Mononuclear cell (primary cell): ENCODE data around the gene CHMP1B. TPM values are rescaled to one million over a fixed set of nuclear protein-coding genes. Genes with fewer than 3 reads are reported as not detected.
"Not testable (repeated sequence)": the region's sequence is repeated elsewhere in the genome, so short reads cannot be mapped to it uniquely, and the experiment has no call there.

Experiments
- H3K27me3 ChIP-seq: 2 replicates; pipeline ENCODE4 v1.6.0; 2011; ENCODE audit warnings: low read length, control low read depth; ENCODE audit not compliant: insufficient read depth
- H3K4me1 ChIP-seq: 2 replicates; pipeline ENCODE4 v1.5.1; 2011; ENCODE audit warnings: mild to moderate bottlenecking, low read length, control low read depth; ENCODE audit not compliant: insufficient read depth
- H3K4me3 ChIP-seq: 2 replicates; pipeline ENCODE4 v1.5.1; 2011; ENCODE audit warnings: mild to moderate bottlenecking, low read length, moderate library complexity
- H3K9me3 ChIP-seq: 2 replicates; pipeline ENCODE4 v1.5.1; 2011; ENCODE audit warnings: low read depth, mild to moderate bottlenecking, control low read depth, low read length
- total RNA-seq: library from RNA; depleted of rRNA; stranded (reverse); fragments of >200 nt; gene quantifications from one replicate; pipeline ENCODE4 v1.2.3, GENCODE V29; 2012

Gene CHMP1B
- total RNA-seq, 1 donor: 211 TPM

DNA sequence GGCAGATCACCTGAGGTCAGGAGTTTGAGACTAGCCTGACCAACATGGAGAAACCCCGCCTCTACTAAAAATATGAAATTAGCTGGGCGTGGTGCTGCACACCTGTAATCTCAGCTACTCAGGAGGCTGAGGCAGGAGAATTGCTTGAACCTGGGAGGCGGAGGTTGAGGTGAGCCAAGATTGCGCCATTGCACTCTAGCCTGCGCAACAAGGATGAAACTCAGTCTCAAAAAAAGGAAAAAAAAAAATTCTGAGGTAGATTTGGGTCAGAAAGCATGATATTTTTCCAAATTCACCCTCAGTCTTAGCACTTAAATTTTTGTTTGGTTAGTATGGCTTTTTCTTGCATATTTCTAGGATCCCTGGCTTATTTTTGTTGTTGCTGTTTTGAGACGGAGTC lies 3.3 kb downstream of the CHMP1B start:
- H3K27me3 ChIP-seq, H3K9me3 ChIP-seq, H3K4me3 ChIP-seq: not testable (repeated sequence)
- peaks cover 45% of the 10 kb centered on the region for H3K4me1 ChIP-seq

DNA sequence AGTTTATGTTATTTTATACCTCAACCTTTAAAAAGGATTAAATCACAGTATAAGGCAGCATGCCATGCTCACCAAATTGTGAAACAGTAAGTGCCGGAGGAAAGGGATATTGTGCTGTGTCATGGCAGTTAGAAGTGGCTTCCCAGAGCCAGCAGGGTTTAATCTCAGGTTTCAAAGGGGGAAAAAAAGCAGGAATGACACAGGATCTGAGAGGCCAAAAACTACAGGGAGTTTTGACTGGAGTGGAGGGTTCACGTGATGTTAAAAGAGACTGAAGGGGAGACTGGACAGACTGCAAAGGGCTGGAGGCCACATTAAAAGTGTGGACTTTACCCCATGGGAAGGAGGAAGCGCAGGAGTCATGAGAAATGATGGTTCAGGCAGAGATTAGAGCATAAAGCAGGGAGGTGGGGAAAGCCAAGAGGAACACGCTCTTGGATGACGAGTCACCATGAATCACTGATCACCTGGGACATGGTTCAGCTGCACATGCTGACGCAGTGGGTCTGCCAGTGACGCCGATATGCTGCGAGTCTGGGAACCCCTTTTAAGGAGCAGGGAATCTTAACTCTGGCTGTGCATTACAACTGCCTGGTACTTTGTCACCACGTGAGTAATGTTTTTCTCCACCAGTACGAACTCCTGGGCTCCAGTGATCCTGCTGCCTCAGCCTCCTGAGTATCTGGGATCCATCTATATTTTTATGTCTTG lies 6.1 kb downstream of the CHMP1B start:
- Histone ChIP-seq H3K4me1 (peaks cover 35% of the 10 kb centered on the region), H3K4me3 (no peak overlapping the region), H3K9me3 (no peaks in the 10 kb centered on the region), H3K27me3 (no peaks in the 10 kb centered on the region)

DNA sequence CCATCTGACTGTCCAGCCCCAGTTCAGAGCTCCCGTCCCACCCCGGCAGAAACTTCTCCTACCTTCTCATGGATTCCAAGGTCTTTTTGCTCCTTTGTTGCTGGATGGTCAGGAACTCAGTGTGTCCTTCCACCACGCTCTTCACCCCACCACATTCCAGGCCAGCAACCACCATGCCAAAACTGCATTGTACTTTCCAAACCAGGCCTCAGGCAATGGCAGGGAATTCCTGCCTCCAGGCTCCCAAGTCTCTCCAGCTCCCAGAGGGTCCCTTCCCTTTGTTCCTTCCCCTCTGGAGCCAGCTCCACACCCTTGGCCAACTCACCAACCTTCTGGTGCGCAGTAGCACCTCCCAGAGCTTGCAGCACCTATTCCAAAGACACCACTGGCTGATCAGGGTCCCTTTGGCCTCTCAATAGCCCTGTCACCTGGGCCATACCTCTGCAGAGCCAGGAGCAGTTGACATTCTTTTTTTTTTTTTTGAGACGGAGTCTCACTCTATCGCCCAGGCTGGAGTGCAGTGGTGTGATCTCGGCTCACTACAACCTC lies 8.1 kb downstream of the CHMP1B start:
- Histone ChIP-seq H3K4me3 (no peak overlapping the region), H3K27me3 (no peaks in the 10 kb centered on the region), H3K4me1 (peaks cover 24% of the 10 kb centered on the region), H3K9me3 (no peaks in the 10 kb centered on the region)

DNA sequence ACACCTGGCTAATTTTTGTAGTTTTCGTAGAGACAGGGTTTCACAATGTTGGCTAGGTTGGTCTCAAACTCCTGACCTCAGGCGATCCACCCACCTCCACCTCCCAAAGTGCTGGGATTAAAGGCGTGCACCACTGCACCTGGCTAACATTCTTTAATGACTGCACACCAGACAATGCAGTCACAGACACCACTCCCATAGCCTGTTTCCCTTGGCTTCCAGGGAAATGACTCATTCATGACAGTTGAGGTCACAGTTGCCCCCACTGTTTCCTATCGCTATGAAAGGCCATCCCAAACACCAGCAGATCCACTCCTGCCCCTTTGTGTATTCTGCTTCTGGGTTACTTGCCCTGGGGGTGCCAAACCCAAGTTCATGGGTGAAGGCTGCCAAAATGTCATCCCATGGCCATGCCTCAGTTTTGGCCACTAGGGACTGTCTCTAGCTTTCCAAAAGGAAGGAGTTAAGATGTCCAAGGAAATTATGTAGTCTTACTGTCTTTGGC lies 8.7 kb downstream of the CHMP1B start:
- Histone ChIP-seq H3K4me1 (peaks cover 24% of the 10 kb centered on the region), H3K9me3 (no peaks in the 10 kb centered on the region), H3K27me3 (no peaks in the 10 kb centered on the region), H3K4me3 (no peak overlapping the region)

DNA sequence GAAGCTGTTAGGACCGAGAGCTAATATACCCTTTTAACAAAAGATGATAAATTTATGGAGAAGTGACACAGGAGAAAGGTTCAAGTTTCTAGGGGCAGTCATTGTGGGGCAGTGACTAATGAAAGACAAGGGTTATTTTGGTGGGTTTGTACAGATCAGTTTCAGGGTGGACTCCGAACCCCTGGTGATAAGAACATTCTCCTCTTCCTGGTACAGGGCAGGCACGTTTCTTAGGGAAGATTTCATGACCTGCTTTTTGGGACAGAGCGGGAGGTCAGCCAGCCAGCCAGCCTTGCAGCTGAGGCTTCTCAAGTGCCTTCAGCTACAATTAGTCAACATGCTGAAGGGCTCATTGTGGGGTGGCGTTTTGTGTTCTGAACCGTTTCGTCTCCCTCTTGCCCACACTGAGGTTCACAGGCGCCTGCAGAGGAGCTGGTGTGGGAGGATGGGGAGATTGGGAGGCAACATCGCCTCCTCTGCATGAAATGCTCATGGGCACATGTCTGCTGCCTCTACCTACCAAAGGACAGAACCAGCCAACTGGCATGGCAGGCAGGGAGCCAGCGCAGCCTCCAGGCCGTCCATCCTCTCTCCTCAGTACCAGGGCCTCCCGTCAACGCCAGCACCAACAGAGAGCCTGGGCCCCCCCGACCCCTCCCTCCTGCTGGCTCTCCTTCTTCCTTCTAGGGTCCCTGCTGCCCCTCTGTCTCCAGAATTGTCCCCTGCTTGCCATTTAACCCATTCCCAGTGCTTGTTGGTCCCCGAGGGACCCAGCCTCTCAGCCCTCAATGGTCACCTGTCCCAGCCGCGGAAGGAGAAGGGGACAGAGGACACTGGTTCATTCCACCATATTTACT lies 9.6 kb downstream of the CHMP1B start:
- Histone ChIP-seq H3K4me1 (peaks cover 19% of the 10 kb centered on the region), H3K9me3 (no peaks in the 10 kb centered on the region)

DNA sequence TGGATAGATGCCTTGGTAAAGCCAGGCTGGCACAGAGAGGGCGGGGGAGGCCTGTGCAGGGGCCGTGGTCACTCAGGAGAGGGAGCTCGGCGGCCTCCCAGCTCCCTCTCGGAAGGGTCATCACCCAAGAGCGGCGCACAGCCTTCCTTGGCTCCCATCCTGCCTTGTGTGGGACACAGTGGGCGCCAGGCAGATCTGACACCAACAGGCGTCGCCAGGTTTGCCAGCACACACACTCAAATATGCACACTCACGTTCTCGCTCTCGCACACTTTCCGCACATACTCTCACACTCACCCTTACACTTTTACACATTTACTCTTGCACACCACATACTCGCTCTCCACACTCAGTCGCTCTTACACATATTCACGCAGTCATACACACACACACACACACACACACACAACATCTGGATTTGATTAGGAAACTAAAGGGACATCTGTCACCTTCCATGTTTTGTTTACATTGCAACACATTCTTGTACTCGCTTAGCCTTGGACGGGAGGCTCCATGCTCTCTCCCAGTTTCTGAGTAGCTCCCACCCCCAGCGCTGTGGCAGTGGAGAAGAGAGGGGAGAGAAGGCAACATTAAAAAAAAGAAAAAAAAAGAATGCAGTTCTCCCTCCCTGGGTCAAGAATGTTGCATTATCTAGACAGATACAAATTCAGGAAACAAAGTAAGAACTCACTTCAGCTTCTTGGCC lies 10.5 kb downstream of the CHMP1B start:
- no peak overlapping the region for H3K4me3 ChIP-seq
- H3K9me3 ChIP-seq: no peaks in the 10 kb centered on the region
- peaks cover 10% of the 10 kb centered on the region for H3K4me1 ChIP-seq
- no peaks in the 10 kb centered on the region for H3K27me3 ChIP-seq

More for the DNA sequence above, 9.6 kb downstream of the CHMP1B start:
- Histone ChIP-seq H3K27me3 (no peaks in the 10 kb centered on the region), H3K4me3 (no peak overlapping the region)

DNA sequence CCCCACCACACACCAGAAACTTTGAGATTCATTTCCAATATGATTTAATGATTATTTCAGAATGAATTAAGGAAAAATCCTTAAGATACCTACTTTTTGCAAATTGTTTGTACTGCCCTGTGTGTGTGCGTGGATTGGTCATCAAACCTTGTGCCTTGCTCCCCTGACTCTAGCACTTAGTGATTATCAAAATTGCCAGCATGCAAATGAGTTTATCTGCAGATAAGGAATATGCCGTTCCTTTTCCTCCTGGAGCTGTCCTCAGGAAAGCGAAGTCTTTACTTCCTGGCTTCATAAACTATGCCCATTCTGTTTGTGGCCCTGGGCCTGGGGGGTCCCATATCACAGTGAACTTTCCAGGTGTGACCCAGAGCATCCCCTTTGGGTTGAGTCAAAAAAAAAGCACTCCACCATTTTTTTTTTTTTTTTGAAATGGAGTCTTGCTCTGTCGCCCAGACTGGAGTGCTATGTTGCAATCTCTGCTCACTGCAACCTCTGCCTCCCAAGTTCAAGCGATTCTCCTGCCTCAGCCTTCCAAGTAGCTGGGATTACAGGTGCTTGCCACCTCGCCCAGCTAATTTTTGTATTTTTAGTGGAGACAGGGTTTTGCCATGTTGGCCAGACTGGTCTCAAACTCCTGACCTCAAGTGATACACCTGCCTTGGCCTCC lies 11.4 kb downstream of the CHMP1B start:
- Histone ChIP-seq H3K4me3 (no peak overlapping the region), H3K9me3 (no peaks in the 10 kb centered on the region), H3K27me3 (no peaks in the 10 kb centered on the region), H3K4me1 (peaks cover 2% of the 10 kb centered on the region)

DNA sequence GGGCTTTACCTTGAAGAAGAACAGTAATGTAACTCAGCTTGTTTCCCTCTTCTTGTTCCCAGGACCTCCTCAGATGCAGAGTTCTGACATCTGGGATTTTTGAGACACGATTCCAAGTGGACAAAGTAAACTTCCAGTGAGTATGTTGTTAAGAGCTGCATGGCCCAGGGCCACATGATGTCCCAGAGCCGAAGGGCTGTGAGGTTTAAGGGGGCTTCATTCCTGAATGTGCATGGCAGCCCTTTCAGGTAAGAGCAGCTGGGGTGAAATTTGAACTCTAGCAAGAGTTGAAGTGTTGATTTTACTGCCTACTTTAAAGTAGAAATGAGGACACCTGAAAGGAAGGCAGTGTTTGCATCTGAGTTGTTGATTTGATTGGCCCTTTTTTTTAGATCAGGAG lies 13.3 kb downstream of the CHMP1B start:
- H3K4me3 ChIP-seq: no peak overlapping the region
- no peaks in the 10 kb centered on the region for H3K9me3 ChIP-seq
- no peaks in the 10 kb centered on the region for H3K27me3 ChIP-seq
- H3K4me1 ChIP-seq: no peaks in the 10 kb centered on the region

DNA sequence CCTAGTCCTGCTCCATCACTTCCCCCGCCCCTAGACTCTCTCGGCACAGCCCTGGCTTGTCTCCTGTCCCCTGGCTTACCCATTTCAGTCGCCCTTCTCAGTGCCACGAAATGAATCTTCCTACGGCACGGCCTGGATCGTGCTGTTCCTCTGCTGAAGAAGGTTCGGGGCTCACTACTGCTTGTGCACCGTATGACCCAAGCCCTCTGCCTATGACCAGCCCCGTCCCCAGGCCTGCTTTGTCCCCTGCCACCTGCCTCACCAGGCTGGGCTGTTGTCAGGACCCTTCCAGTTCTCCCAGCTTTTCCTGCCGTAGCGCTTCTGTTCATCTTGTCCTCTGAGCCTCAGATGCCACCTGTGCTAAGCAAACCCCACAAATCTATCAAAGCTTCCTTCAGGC lies 13.9 kb downstream of the CHMP1B start:
- no peaks in the 10 kb centered on the region for H3K9me3 ChIP-seq
- H3K4me1 ChIP-seq: no peaks in the 10 kb centered on the region
- H3K4me3 ChIP-seq: no peak overlapping the region
- no peaks in the 10 kb centered on the region for H3K27me3 ChIP-seq

DNA sequence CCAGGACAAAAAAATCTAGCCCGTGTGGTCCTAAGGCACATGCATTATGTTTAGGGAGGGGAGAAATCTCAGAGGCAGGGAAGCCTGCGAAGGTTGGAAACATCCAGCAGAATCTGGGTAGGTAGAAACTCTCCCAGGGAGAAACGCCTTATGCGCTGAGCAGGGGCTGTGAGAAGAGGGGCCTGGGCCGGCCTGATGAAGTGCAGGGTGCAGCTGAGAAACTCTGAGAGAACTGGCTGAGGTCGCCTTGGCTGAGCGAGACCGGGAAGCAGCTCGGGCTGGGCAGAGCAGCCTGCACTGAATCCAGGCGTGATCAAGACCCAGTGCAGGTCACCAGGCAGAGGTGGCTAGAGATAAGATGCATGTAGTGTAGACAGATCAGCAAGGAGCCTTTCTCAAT lies 15.1 kb downstream of the CHMP1B start:
- Histone ChIP-seq H3K9me3 (no peaks in the 10 kb centered on the region), H3K27me3 (no peaks in the 10 kb centered on the region), H3K4me1 (no peaks in the 10 kb centered on the region), H3K4me3 (no peak overlapping the region)

DNA sequence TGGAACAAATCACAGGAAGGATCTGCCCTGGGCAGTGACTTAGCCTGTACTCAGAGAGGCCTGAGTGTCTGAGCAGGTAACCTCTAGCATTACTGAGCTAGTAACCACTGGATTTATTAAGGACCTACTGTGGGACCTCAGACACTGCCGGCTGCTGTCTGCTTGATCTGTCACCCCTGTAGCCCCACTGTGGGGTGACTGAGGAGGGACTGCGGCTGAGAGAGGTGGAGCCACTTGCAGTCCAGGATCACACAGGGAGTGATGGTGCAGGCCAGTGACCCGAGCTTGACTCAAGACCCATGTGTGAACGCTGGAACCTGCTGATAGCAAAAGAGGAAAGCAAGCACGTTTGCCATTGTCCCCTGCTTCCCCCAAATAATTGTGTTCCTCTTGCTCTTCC lies 15.6 kb downstream of the CHMP1B start:
- H3K27me3 ChIP-seq: no peaks in the 10 kb centered on the region
- no peaks in the 10 kb centered on the region for H3K9me3 ChIP-seq
- no peak overlapping the region for H3K4me3 ChIP-seq
- no peaks in the 10 kb centered on the region for H3K4me1 ChIP-seq

DNA sequence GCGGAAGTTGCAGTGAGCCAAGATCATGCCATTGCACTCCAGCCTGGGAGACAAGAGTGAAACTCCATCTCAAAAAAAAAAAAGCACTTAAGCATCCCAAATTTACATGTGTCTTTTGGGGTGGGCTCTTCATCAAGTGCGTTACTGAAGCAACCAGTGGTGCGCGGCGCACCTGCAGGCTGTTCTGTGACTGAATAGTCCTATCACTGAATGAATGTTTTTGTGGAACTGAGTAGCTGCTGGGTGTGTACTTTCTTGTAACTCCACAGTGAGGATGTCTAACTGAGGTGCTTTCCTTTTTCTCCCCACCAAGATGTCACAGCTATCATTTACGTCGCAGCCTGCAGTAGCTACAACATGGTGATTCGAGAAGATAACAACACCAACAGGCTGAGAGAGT lies 17.0 kb downstream of the CHMP1B start:
- H3K27me3 ChIP-seq: no peaks in the 10 kb centered on the region

DNA sequence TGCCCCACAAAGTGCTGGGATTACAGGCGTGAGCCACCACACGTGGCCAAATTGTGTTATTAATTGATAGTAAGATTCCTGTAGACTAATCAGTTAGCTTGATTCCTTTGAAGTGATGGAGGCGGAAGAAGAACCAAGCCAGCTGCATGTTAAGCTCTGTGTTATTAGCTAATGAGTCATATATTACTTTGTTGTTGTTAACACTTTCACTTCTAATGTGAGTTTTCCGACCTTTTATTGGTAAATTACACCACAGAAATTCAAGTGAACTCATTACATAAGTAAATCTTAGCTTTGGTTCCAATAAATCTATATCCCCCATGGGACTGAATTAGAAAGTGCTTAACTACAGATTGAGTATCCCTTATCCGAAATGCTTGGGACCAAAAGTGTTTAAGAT lies 20.3 kb downstream of the CHMP1B start:
- no peak overlapping the region for H3K4me3 ChIP-seq
- no peaks in the 10 kb centered on the region for H3K27me3 ChIP-seq
- no peaks in the 10 kb centered on the region for H3K4me1 ChIP-seq
- no peaks in the 10 kb centered on the region for H3K9me3 ChIP-seq

More for the DNA sequence above, 17.0 kb downstream of the CHMP1B start:
- H3K9me3 ChIP-seq: no peaks in the 10 kb centered on the region
- H3K4me1 ChIP-seq: no peaks in the 10 kb centered on the region
- no peak overlapping the region for H3K4me3 ChIP-seq

DNA sequence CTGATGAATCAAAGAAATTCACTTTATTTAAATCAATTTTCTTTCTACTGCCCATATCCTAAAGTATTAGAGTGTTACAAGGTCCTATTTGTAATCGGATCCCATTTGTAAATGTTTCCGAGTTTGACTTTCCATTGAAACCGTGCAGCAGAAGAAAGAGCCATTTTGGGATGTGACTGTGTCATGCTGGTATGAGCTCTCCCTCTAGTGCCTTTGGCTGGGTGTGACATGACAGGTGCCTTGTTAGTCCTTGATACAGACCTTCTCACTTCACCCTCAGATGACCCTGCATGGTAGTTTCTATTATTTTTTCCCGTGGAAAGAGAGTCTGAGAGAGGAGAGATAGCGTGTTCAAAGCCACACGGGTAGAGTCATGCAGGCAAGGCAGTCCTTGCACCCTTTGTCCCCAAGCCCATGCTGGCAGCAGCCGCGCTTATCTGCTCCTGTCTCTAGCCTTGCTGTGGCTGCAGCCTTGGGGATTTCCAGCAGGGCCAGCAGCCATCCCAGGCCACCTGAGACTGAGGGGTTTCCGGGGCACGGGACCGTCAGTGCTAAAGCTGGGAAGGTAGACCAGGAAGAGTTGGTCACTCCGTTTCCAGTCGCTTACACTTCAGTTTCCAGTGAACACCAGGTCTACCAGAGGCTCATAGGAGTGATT lies 21.4 kb downstream of the CHMP1B start:
- H3K9me3 ChIP-seq: no peaks in the 10 kb centered on the region
- no peaks in the 10 kb centered on the region for H3K4me1 ChIP-seq
- H3K4me3 ChIP-seq: no peak overlapping the region
- H3K27me3 ChIP-seq: no peaks in the 10 kb centered on the region
